A549 (cell line): ENCODE data around the gene TMEM244.

Source experiments
- EP300 ChIP-seq, 2 experiments: fragments of >200 bp; sonication (Bioruptor Twin); formaldehyde crosslinking; IDR thresholded peaks; 2 replicates in 1 of 2; 3 replicates in 1 of 2; pipeline ENCODE4 v1.6.1; 2016 to 2017
- JUN ChIP-seq, 2 experiments: fragments of >200 bp; sonication (Bioruptor Twin); formaldehyde crosslinking; IDR thresholded peaks; 2 replicates in 1 of 2; 3 replicates in 1 of 2; pipeline ENCODE4 v1.6.1; 2016 to 2017
- TF ChIP-seq, protein P1 (sequence below): fragments of >200 bp; sonication (Bioruptor Twin); formaldehyde crosslinking; IDR thresholded peaks from 3 replicates; pipeline ENCODE4 v1.5.1; 2016
- TF ChIP-seq, protein P2 (sequence below): fragments of 200-600 bp; sonication (generic); IDR thresholded peaks from 2 replicates; pipeline ENCODE4 v1.6.1; 2016; ENCODE audit warnings: antibody characterized with exemption, mild to moderate bottlenecking, moderate library complexity

DNA sequence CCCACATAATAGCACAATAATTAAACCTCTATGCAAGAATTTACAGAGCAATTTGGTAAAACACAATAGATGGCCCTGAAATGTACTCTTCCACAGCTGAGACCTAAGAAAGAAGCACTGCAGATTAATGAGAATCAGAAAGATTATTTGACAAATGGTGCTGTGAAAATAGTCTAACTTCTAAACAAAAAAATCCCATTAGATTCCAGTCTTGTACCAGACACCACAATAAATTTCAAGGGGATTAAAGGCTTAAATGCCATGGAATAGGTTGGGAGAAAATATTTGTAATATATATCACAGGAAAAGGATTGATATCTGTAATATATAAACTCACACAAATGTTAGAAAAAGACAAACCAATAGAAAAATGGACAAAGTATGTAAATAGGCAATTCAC lies 14.4 kb downstream of the TMEM244 start:
- TF ChIP-seq JUN (IDR thresholded peaks at IDR 0.05) (no peak), EP300 (IDR thresholded peaks at IDR 0.05) (no peak)
- TF ChIP-seq, protein P1, sequence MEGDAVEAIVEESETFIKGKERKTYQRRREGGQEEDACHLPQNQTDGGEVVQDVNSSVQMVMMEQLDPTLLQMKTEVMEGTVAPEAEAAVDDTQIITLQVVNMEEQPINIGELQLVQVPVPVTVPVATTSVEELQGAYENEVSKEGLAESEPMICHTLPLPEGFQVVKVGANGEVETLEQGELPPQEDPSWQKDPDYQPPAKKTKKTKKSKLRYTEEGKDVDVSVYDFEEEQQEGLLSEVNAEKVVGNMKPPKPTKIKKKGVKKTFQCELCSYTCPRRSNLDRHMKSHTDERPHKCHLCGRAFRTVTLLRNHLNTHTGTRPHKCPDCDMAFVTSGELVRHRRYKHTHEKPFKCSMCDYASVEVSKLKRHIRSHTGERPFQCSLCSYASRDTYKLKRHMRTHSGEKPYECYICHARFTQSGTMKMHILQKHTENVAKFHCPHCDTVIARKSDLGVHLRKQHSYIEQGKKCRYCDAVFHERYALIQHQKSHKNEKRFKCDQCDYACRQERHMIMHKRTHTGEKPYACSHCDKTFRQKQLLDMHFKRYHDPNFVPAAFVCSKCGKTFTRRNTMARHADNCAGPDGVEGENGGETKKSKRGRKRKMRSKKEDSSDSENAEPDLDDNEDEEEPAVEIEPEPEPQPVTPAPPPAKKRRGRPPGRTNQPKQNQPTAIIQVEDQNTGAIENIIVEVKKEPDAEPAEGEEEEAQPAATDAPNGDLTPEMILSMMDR, result no peak
- TF ChIP-seq, protein P2, sequence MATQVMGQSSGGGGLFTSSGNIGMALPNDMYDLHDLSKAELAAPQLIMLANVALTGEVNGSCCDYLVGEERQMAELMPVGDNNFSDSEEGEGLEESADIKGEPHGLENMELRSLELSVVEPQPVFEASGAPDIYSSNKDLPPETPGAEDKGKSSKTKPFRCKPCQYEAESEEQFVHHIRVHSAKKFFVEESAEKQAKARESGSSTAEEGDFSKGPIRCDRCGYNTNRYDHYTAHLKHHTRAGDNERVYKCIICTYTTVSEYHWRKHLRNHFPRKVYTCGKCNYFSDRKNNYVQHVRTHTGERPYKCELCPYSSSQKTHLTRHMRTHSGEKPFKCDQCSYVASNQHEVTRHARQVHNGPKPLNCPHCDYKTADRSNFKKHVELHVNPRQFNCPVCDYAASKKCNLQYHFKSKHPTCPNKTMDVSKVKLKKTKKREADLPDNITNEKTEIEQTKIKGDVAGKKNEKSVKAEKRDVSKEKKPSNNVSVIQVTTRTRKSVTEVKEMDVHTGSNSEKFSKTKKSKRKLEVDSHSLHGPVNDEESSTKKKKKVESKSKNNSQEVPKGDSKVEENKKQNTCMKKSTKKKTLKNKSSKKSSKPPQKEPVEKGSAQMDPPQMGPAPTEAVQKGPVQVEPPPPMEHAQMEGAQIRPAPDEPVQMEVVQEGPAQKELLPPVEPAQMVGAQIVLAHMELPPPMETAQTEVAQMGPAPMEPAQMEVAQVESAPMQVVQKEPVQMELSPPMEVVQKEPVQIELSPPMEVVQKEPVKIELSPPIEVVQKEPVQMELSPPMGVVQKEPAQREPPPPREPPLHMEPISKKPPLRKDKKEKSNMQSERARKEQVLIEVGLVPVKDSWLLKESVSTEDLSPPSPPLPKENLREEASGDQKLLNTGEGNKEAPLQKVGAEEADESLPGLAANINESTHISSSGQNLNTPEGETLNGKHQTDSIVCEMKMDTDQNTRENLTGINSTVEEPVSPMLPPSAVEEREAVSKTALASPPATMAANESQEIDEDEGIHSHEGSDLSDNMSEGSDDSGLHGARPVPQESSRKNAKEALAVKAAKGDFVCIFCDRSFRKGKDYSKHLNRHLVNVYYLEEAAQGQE, result no peak
